ENCODE results near the gene CCNL2. TPM values are rescaled to one million over a fixed set of nuclear protein-coding genes. Genes with fewer than 3 reads are reported as not detected.

Gene CCNL2
- total and polyA plus RNA-seq, 2 experiments from 2014 or later, result 150 to 199 TPM

DNA sequence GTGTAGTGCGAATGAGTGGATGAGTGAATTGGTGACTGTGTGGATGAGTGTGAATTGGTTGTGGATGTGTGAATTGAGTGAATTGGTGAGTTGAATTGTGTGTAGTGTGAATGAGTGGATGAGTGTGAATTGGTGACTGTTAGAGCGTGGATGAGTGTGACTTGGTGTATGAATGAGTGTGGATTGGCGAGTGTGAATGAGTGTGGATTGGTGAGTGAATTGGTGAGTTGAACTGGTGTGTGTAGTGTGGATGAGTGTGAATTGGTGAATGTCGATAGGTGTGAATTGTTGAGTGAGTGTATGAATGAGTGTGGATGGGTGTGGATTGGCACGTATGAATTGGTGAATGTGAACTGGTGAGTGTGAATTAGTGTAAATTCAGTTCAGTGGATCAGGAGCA is 31.8 kb downstream of the CCNL2 start:
- WGBS, 2 experiments (ENCODE audit: low coverage in 1 of 2, low lambda C conversion rate in 2 of 2, missing lambda C conversion rate in 2 of 2), result 95 to 98% methylated on average over 5 of the region's 5 CpGs
- no peak overlapping the region for H3K9ac ChIP-seq
- DNase-seq, result no peak
- H3K4me3 ChIP-seq, result no peak overlapping the region
- no peak overlapping the region for H3K4me2 ChIP-seq (ENCODE audit: unreplicated experiment)
- no peaks in the 10 kb centered on the region for H3K9me3 ChIP-seq (ENCODE audit: low read depth)
- no peaks in the 10 kb centered on the region for H4K20me1 ChIP-seq (ENCODE audit: insufficient read depth)
- H3K4me1 ChIP-seq (ENCODE audit: insufficient read depth), result peaks cover 4% of the 10 kb centered on the region
- TF ChIP-seq EZH2phosphoT487 (IDR thresholded peaks at IDR 0.05; ENCODE audit: insufficient read depth, low read depth) (no peak), EZH2 (IDR thresholded peaks at IDR 0.05; ENCODE audit: insufficient read depth, poor library complexity, severe bottlenecking) (no peak)
- no peaks in the 10 kb centered on the region for H3K9me2 ChIP-seq (ENCODE audit: insufficient read depth)
- in situ Hi-C loops (cut with MboI), result no loop called here
- H3K27me3 ChIP-seq (replicated peaks; ENCODE audit: insufficient read depth), result no peaks in the 10 kb centered on the region
- H2AFZ ChIP-seq, result no peak overlapping the region
- peaks cover 9% of the 10 kb centered on the region for H3K79me2 ChIP-seq (ENCODE audit: insufficient read depth)
- no peaks in the 10 kb centered on the region for H3K36me3 ChIP-seq (ENCODE audit: low read depth)
- peaks cover 6% of the 10 kb centered on the region; the same call in 1 of the 2 replicates for H3F3A ChIP-seq (ENCODE audit: insufficient read depth)
- no peak overlapping the region for H3K27ac ChIP-seq

DNA sequence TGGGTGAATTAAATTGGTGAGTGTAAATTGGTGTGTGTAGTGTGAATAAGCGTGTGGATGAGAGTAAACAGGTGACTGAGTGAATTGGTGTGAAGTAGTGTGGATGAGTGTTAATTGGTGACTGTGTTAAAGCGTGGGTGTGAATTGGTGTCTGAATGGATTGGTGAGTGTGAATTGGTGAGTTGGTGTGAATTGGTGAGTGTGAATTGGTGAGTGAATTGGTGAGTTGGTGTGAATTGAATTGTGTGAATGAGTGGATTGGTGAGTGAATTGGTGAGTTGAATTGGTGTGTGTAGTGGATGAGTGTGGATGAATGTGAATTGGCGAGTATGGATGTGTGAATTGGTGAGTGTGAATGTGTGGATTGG is 32.5 kb downstream of the CCNL2 start:
- no peak for DNase-seq
- Histone ChIP-seq H3K27me3 (replicated peaks; ENCODE audit: insufficient read depth) (no peaks in the 10 kb centered on the region), H4K20me1 (ENCODE audit: insufficient read depth) (no peaks in the 10 kb centered on the region), H3F3A (ENCODE audit: insufficient read depth) (peaks cover 10% of the 10 kb centered on the region), H3K9me3 (ENCODE audit: low read depth) (no peaks in the 10 kb centered on the region), H3K79me2 (ENCODE audit: insufficient read depth) (peaks cover 6% of the 10 kb centered on the region; the same call in 1 of the 2 replicates), H3K9ac (no peak overlapping the region), H2AFZ (no peak overlapping the region), H3K9me2 (ENCODE audit: insufficient read depth) (no peaks in the 10 kb centered on the region), H3K4me2 (ENCODE audit: unreplicated experiment) (no peak overlapping the region), H3K4me3 (no peak overlapping the region), H3K36me3 (ENCODE audit: low read depth) (no peaks in the 10 kb centered on the region), H3K27ac (no peak overlapping the region), H3K4me1 (ENCODE audit: insufficient read depth) (peaks cover 8% of the 10 kb centered on the region)
- 93 to 95% methylated on average over 3 of the region's 3 CpGs for WGBS, 2 experiments (ENCODE audit: low coverage in 1 of 2, low lambda C conversion rate in 2 of 2, missing lambda C conversion rate in 2 of 2)
- in situ Hi-C loops (cut with MboI), result no loop called here
- no peak for TF ChIP-seq EZH2 (IDR thresholded peaks at IDR 0.05; ENCODE audit: insufficient read depth, poor library complexity, severe bottlenecking)
- TF ChIP-seq EZH2phosphoT487 (IDR thresholded peaks at IDR 0.05; ENCODE audit: insufficient read depth, low read depth), result no peak

- Histone ChIP-seq H3K27ac (no peak overlapping the region), H3K79me2 (ENCODE audit: insufficient read depth) (peaks cover 7% of the 10 kb centered on the region), H3K9me2 (ENCODE audit: insufficient read depth) (no peaks in the 10 kb centered on the region), H2AFZ (no peak overlapping the region), H3K9ac (no peak overlapping the region), H3K36me3 (ENCODE audit: low read depth) (no peaks in the 10 kb centered on the region), H3K9me3 (ENCODE audit: low read depth) (no peaks in the 10 kb centered on the region), H4K20me1 (ENCODE audit: insufficient read depth) (no peaks in the 10 kb centered on the region), H3K4me2 (ENCODE audit: unreplicated experiment) (no peak overlapping the region), H3K4me1 (ENCODE audit: insufficient read depth) (peaks cover 14% of the 10 kb centered on the region), H3K4me3 (no peak overlapping the region), H3F3A (ENCODE audit: insufficient read depth) (peaks cover 16% of the 10 kb centered on the region), H3K27me3 (replicated peaks; ENCODE audit: insufficient read depth) (no peaks in the 10 kb centered on the region)
- in situ Hi-C loops (cut with MboI), result no loop called here
- no peak for DNase-seq
- no peak for TF ChIP-seq EZH2phosphoT487 (IDR thresholded peaks at IDR 0.05; ENCODE audit: insufficient read depth, low read depth)
- no peak for TF ChIP-seq EZH2 (IDR thresholded peaks at IDR 0.05; ENCODE audit: insufficient read depth, poor library complexity, severe bottlenecking)
- WGBS, 2 experiments (ENCODE audit: low coverage in 1 of 2, low lambda C conversion rate in 2 of 2, missing lambda C conversion rate in 2 of 2), result 74 to 75% methylated on average over 10 of the region's 10 CpGs
These were observed 33.0 kb downstream of the CCNL2 start for GRCh38 chr1:1365875-1366698.

- H3K27ac ChIP-seq, result no peak overlapping the region
- H4K20me1 ChIP-seq (ENCODE audit: insufficient read depth), result no peaks in the 10 kb centered on the region
- no peaks in the 10 kb centered on the region for H3K27me3 ChIP-seq (replicated peaks; ENCODE audit: insufficient read depth)
- H3K4me3 ChIP-seq, result no peak overlapping the region
- in situ Hi-C loops (cut with MboI), result no loop called here
- H3K79me2 ChIP-seq (ENCODE audit: insufficient read depth), result peaks cover 10% of the 10 kb centered on the region
- peaks cover 23% of the 10 kb centered on the region for H3F3A ChIP-seq (ENCODE audit: insufficient read depth)
- H3K9ac ChIP-seq, result no peak overlapping the region
- H3K4me2 ChIP-seq (ENCODE audit: unreplicated experiment), result no peak overlapping the region
- no peaks in the 10 kb centered on the region for H3K9me2 ChIP-seq (ENCODE audit: insufficient read depth)
- H3K9me3 ChIP-seq (ENCODE audit: low read depth), result no peaks in the 10 kb centered on the region
- H3K36me3 ChIP-seq (ENCODE audit: low read depth), result no peaks in the 10 kb centered on the region
- DNase-seq, result no peak
- H3K4me1 ChIP-seq (ENCODE audit: insufficient read depth), result peaks cover 28% of the 10 kb centered on the region
- TF ChIP-seq EZH2 (IDR thresholded peaks at IDR 0.05; ENCODE audit: insufficient read depth, poor library complexity, severe bottlenecking) (no peak), EZH2phosphoT487 (IDR thresholded peaks at IDR 0.05; ENCODE audit: insufficient read depth, low read depth) (no peak)
- WGBS, 2 experiments (ENCODE audit: low coverage in 1 of 2, low lambda C conversion rate in 2 of 2, missing lambda C conversion rate in 2 of 2), result 75 to 78% methylated on average over 14 of the region's 14 CpGs
- H2AFZ ChIP-seq, result no peak overlapping the region
These were observed 34.9 kb downstream of the CCNL2 start for GRCh38 chr1:1364266-1364665.
